ENCODE results near the gene MANBA.

DNA sequence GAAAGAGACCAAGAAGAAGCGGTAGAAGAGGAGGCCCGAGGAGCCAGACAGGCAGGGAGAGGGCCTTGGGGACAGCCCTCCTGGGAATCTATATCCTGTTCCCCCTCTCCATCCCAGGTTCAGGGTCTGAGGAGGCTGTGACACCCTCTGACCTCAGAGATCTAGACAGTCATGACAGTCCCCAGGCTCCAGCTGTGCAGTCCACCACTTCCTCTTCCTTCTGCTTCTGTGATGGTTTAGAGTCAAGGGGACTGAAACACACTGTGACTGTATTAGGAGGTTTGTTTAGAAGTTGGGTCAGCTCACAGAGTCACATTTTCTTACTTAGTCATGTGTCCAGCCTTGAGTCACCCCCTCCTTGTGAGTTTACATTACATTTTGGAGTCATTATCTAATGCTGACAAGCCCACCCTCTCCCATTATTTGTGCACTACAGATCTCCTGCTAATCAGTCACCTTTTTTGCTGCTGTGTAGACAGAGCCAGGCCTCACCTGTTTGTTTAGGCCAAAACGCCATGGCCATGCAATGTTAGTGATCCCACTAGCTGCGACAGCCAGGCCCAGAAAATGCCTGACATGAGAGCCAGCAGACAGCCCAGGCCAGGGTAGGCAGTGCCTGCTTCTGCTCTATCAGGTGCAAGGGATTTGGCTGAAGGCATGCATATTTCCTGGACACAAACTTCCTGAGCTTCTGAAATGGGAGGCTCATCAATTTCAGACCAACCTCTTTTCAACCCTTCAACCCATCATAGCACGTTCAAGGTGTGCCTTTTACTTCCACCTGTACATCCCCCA lies 26.0 kb downstream of the MANBA start:
- TF ChIP-seq, protein P1, sequence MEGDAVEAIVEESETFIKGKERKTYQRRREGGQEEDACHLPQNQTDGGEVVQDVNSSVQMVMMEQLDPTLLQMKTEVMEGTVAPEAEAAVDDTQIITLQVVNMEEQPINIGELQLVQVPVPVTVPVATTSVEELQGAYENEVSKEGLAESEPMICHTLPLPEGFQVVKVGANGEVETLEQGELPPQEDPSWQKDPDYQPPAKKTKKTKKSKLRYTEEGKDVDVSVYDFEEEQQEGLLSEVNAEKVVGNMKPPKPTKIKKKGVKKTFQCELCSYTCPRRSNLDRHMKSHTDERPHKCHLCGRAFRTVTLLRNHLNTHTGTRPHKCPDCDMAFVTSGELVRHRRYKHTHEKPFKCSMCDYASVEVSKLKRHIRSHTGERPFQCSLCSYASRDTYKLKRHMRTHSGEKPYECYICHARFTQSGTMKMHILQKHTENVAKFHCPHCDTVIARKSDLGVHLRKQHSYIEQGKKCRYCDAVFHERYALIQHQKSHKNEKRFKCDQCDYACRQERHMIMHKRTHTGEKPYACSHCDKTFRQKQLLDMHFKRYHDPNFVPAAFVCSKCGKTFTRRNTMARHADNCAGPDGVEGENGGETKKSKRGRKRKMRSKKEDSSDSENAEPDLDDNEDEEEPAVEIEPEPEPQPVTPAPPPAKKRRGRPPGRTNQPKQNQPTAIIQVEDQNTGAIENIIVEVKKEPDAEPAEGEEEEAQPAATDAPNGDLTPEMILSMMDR (conservative IDR thresholded peaks at IDR 0.05 in 1 of 2, IDR thresholded peaks at IDR 0.05 in 1 of 2; ENCODE audit: extremely low read depth in 1 of 2, insufficient read depth in 1 of 2, low read depth in 1 of 2, low read length in 2 of 2) = no peak
- no peak for TF ChIP-seq EZH2 (IDR thresholded peaks at IDR 0.05; ENCODE audit: borderline replicate concordance, low read length)

Data from mammary epithelial cell (primary cell).